ENCODE results near the gene KCTD16.

DNA sequence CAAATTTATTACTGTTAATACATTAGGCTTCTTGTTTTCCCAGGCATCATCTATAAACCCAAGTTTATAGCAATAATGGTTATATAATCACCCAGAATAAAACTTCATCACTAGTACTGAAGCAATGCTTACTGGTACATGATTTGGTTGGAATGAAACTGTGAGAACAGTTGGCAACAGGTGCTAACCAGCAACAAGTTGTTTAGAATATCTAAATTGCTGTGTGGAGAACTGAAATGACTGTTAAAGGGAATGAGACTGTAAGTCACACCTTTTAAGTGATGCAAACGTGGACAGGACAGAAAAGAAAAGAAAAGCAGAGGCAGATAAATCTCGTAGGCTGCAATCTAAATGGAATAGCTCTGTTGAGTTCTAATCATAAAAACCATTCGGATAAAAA is 2.7 kb upstream of the KCTD16 start:
- TF ChIP-seq, protein P1, sequence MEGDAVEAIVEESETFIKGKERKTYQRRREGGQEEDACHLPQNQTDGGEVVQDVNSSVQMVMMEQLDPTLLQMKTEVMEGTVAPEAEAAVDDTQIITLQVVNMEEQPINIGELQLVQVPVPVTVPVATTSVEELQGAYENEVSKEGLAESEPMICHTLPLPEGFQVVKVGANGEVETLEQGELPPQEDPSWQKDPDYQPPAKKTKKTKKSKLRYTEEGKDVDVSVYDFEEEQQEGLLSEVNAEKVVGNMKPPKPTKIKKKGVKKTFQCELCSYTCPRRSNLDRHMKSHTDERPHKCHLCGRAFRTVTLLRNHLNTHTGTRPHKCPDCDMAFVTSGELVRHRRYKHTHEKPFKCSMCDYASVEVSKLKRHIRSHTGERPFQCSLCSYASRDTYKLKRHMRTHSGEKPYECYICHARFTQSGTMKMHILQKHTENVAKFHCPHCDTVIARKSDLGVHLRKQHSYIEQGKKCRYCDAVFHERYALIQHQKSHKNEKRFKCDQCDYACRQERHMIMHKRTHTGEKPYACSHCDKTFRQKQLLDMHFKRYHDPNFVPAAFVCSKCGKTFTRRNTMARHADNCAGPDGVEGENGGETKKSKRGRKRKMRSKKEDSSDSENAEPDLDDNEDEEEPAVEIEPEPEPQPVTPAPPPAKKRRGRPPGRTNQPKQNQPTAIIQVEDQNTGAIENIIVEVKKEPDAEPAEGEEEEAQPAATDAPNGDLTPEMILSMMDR (conservative IDR thresholded peaks at IDR 0.05; ENCODE audit: low read length) = no peak
- TF ChIP-seq EZH2phosphoT487 (IDR thresholded peaks at IDR 0.05; ENCODE audit: borderline replicate concordance, low read depth, low read length) = no peak

Data from OCI-LY7 (cell line).